Measurements from ENCODE around the gene ADCY7. TPM values are rescaled to one million over a fixed set of nuclear protein-coding genes. Genes with fewer than 3 reads are reported as not detected.

ADCY7 gene
- total RNA-seq, 1 experiment from 2014 or later, result 28.8 TPM

GRCh38 chr16:50267651-50268050 lies 1.3 kb downstream of the ADCY7 start:
- DNase-seq (ENCODE audit: low spot score), result no peak

DNA sequence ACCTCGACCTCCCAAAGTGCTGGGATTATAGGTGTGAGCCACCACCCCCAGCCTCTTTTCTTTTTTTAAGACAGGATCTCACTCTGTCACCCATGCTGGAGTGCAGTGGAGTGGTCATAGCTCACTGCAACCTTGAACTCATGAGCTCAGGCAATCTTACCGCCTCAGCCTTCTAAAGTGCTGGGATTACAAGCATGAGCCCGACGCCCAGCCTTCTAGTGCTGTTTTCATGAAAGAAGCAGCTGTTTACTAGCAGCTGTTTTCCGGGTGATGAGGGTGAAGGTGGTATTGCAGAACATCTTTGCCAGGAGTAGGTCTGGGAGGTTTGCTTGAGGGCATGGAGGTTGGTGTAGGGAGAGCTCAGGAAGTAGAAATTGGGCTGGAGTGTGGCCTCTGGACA lies 2.0 kb downstream of the ADCY7 start:
- no peak for DNase-seq (ENCODE audit: low spot score)

DNA sequence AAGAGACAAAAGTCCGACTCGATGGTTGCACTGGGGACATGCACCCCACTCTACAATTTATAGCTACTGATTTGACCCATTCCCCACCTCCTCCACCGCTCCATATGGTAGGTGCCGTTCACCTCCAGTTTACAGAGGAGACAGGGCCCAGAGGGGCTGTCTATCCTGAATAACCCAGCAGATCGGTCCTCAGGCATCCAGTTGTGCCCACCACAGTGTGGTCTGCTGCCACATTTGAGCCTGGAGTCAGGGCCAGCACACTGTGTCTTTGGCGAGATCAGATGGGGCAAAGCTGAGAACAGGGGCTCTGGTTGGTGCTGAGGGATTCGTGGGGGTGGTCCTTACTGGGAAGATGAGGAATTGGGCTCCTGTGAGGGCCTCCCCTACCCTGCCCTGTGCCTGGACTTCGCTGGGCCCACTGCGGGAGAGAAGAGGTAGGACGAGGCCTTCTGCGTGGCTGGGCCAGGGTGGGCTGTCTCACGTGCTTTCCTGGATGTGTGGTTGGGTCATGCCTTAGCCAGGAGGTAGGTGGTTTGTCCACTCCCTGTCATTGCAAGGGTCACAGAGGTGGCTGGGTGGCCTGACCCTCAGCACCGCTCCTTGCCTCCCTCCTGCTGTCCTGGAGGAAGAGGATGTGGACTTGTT lies 2.8 kb downstream of the ADCY7 start:
- no peak for DNase-seq (ENCODE audit: low spot score)

DNA sequence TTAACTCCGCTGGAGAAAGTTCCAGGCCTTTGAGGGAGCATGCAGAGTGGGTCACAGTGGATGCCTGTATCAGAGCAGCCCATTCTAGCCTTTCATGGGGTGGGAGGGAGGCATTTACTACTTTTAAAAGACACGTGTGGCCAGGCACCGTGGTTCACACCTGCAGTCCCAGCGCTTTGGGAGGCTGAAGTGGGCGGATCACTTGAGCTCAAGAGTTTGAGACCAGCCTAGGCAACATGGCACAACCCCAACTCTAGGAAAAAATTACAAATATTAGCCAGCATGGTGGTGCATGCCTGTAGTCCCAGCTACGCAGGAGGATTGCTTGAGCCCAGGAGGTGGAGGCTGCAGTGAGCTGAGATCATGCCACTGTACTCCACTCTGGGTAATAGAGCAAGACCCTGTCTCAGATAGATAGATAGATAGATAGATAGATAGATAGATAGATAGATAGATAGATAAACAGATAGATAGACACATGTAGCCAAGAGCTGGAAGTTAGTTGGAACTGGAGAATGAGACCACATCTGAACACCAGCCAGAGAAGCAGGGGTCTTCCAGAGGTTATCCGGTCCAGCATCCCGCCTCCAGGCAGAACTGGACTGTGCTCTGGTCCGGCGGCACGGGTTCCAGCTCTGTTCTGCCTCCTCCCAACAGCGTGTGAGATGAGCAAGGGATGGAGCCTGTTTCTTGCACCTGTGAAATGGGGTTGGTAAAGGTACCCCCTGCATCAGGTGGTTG lies 3.6 kb downstream of the ADCY7 start:
- DNase-seq (ENCODE audit: low spot score), result no peak

GRCh38 chr16:50270510-50271147 lies 4.3 kb downstream of the ADCY7 start:
- no peak for DNase-seq (ENCODE audit: low spot score)

GRCh38 chr16:50271148-50272041 lies 5.0 kb downstream of the ADCY7 start:
- no peak for DNase-seq (ENCODE audit: low spot score)

DNA sequence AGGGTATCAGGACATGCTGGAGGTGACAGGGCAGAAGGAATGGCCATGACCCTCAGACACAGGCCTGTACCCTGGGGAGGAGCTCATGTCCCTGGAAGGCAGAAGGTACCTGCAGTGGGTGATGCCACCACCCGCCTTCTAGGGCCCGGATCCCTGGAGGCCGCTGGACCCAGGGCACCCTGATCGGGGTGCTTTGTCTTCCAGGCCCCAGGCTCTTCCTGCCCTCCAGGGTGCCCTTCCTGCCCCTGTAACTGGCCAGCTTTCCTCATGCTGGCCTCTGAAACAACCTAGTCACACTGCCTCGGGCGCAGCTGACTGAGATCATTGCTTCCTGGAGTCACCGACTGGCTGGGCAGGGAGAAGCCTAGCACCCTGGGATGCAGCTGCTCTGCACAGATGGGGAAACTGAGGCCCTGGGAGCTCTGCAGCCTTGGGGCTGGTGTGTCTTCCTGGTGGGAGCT lies 5.8 kb downstream of the ADCY7 start:
- DNase-seq (ENCODE audit: low spot score), result no peak

GRCh38 chr16:50272687-50273381 lies 6.5 kb downstream of the ADCY7 start:
- no peak for DNase-seq (ENCODE audit: low spot score)

DNA sequence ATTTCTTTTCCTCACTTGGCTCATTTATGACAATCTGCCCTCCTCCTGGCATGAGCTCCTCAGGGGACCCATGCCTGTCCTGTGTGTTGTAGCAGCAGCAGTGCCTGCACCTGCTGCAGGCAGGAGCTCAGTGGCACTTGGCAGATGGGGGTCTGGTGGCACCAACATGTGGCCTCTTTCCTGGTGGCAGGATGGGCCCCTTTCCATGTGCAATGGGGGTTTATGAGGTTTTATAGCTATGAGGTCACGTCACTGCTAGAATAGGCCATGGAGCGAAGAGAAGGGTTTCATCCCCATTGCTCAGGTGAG lies 7.0 kb downstream of the ADCY7 start:
- no peak for DNase-seq (ENCODE audit: low spot score)

- DNase-seq (ENCODE audit: low spot score), result no peak
Measured at GRCh38 chr16:50273888-50274325, 7.6 kb downstream of the ADCY7 start.

- no peak for DNase-seq (ENCODE audit: low spot score)
Measured at GRCh38 chr16:50274326-50275097, 8.2 kb downstream of the ADCY7 start.

DNA sequence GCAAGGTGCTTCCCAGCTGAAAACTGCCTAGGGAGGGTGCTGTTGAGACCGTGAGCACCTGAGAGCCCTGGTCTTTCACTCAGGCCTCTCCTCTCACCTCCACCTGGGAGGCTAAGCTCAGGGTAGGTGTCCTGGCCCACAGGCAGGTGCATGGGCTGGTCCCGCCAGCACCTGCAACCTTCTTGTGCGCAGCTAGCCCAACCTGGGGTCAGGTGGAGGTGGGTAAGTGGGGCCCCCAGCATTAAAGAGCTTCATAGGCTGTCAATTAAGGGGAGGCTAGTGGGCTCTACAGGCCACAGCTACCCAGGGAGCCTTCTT lies 8.7 kb downstream of the ADCY7 start:
- DNase-seq (ENCODE audit: low spot score), result no peak

DNA sequence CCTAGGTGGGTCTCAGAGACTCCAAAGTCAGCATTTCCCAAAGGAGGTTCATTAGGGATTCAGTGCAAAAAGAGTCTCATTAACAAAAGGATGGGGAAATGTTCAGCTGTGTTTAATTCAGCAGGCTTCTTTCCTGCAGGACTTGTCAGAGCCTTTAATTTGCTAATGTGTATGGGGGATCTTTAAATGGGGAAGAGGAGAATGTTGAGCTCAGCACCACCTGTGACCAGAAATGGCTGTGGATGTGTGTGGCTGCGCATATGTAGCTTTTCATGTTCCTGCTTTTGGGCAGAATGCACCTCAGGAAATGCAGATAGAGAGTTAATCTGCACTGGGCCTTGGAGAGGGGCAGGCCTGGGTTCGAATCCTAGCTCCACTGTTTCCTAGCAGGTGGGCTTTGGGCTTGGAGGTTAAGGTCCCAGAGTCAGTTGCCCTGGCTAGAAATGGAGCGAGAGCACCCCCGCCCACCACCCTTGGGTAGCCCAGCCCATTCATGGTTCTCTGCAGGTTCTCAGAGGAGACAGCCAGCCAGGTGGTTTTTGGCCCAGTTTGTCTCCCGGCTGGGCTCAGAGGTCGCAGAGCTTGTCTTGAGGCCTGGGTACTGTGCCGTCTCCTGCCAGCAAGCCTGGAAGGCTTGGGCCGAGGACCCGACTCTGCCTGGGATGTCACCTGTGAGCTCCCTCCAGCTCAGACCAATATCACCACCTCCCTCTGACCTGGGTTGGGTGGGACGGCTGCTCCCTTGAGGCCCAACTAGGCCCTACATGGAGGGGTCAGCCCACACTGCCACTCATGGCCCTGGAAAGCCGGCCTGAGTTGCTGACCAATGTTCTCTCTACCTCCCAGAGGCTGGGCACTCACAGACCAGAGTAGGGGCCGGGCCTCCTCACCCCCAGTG lies 9.3 kb downstream of the ADCY7 start:
- no peak for DNase-seq (ENCODE audit: low spot score)

- DNase-seq (ENCODE audit: low spot score), result no peak
Measured at GRCh38 chr16:50276326-50276640, 9.9 kb downstream of the ADCY7 start.

DNA sequence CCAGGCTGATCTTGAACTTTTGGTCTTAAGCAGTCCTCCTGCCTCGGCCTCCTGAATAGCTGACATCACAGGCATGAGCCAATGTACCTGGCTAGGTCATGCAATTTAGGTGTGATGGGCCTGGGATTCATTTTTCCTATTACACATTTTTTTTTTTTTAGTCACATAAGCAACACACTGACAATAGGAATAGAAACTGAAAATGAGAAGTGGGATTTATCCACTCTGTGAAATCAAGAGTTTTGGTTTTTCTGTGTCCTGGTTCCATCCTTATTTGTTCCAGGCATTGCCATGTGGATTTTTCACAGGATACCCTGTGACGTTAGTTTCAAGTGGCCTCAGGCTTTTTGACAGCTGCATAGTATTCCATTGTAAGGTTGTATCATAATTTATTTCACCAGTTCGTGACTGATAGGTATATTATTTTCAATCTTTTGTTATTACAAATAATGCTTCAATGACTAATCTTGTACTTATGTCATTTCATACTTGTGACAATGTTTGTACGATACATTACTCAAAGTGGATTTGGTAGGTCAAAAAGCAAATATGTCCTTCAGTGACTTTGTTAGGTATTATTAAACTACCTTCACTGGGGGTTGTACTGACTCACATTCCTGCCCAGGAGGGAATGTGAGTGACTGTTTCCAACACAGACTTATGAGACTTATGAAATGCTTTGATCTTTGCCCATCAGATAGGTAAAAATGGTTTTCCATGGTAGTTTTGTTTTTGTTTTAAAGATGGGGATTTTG lies 10.6 kb downstream of the ADCY7 start:
- DNase-seq (ENCODE audit: low spot score), result no peak

DNA sequence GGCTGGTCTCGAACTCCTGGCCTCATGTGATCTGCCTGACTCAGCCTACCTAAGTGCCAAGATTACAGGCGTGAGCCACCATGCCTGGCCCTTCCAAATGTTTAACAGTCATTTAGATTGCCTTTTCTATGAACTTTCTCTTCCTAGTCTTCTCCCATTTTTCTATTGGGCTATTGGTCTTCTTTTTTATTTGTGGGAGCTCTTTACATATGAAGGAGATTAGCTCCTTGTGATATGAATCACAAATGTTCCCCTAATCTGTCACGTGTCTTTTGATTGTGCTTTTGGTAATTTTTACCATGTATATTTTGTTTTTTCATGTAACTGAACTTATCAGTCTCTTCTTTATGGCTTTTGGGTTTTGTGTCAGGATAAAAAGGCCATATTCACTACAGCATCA lies 11.9 kb downstream of the ADCY7 start:
- DNase-seq (ENCODE audit: low spot score), result no peak

DNA sequence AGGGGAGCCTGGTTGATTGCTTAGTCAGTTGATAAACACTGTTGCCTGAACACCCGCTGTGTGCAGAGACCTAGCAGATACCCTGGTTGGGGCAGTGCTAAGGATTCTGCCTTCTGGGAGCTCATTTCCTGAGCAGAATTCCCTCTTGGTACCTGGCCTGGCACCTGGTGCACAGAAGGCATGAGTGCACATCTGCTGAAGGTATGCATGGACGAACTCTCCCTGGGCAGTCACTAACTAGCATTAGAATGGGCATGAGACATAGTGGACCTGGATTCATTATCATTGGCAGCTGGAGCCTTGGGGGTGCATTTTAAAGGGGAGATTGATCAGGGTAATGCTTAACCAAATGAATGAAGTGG lies 13.1 kb downstream of the ADCY7 start:
- DNase-seq (ENCODE audit: low spot score), result no peak

DNA sequence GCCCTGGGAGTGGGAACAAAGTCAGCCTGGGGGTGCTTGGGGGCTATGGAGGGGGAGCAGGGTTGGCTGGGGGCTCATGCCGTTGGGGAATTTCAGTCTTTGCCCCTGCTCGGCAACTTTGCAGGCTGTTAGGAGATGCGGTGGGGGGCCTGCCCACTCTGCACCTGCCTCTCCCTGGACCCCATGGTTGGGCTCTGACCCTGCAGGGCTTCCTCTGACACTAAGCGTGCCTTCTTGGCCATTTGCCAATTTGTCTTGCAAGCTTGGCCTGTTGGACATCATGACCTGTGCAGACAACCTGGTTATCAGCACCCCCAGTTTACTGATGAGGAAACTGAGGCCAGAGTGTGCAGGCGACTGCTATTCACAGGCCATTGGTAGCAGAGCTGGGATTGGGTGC lies 14.6 kb downstream of the ADCY7 start:
- no peak for DNase-seq (ENCODE audit: low spot score)

- no peak for DNase-seq (ENCODE audit: low spot score)
Measured at GRCh38 chr16:50281391-50282009, 15.1 kb downstream of the ADCY7 start.
